Left ventricle myocardium inferior (tissue), 1 donor: ENCODE measurements around the gene COTL1. TPM values are rescaled to one million over a fixed set of nuclear protein-coding genes. Genes with fewer than 3 reads are reported as not detected.

Experiments
- DNase-seq: peaks from one replicate; pipeline ENCODE4 v3.0.0-alpha.2; 2020
- H3K27ac ChIP-seq: fragments of 200-600 bp; replicated peaks from 2 replicates; pipeline ENCODE4 v1.8.0; 2021
- H3K27me3 ChIP-seq: fragments of 200-600 bp; 2 replicates; pipeline ENCODE4 v1.8.0; 2021; ENCODE audit warnings: low read depth
- H3K36me3 ChIP-seq: fragments of 200-600 bp; 2 replicates; pipeline ENCODE4 v1.8.0; 2021
- H3K4me1 ChIP-seq: fragments of 200-600 bp; 2 replicates; pipeline ENCODE4 v1.8.0; 2021
- H3K4me3 ChIP-seq: fragments of 200-600 bp; 2 replicates; pipeline ENCODE4 v1.8.0; 2021; ENCODE audit warnings: mild to moderate bottlenecking, moderate library complexity
- H3K9me3 ChIP-seq: fragments of 200-600 bp; replicated peaks from 2 replicates; pipeline ENCODE4 v1.8.0; 2021
- CTCF ChIP-seq: fragments of 200-600 bp; IDR thresholded peaks from 2 replicates; pipeline ENCODE4 v1.8.0; 2021; ENCODE audit warnings: antibody characterized with exemption, mild to moderate bottlenecking, borderline replicate concordance
- intact Hi-C: fragments of 100-400 bp; cut with micrococcal nuclease; formaldehyde crosslinking; loops from one replicate; pipeline ENCODE4 v1.11.0; 2022
- total RNA-seq: library from RNA; stranded (reverse); fragmentation: NEBNext Ultra II Directional; extraction: Animal tissue kit (Norgen Biotek cat#: 25700); gene quantifications from one replicate; pipeline ENCODE4 v1.2.1, GENCODE V29; 2021
- donor health status: DM: no; HTN: yes; CAD: no; lungs with severe emphysema.

The COTL1 gene
- total RNA-seq, 1 donor from 2014 or later: 13.3 TPM

GRCh38 chr16:84543253-84543652, 74.6 kb downstream of the COTL1 start:
- H3K27ac ChIP-seq: no peak overlapping the region
- H3K9me3 ChIP-seq: no peaks in the 10 kb centered on the region
- no peak for DNase-seq
- peaks cover 26% of the 10 kb centered on the region for H3K27me3 ChIP-seq
- no peaks in the 10 kb centered on the region for H3K4me1 ChIP-seq
- H3K4me3 ChIP-seq: no peak overlapping the region
- intact Hi-C loops: no loop called here
- no peak for TF ChIP-seq CTCF
- H3K36me3 ChIP-seq: no peaks in the 10 kb centered on the region

GRCh38 chr16:84541999-84542817, 75.7 kb downstream of the COTL1 start:
- Histone ChIP-seq H3K36me3 (no peaks in the 10 kb centered on the region), H3K4me3 (no peak overlapping the region), H3K4me1 (no peaks in the 10 kb centered on the region), H3K27me3 (peaks cover 26% of the 10 kb centered on the region), H3K27ac (no peak overlapping the region), H3K9me3 (no peaks in the 10 kb centered on the region)
- DNase-seq: no peak
- no peak for TF ChIP-seq CTCF
- intact Hi-C loops: no loop called here

- Histone ChIP-seq H3K27ac (no peak overlapping the region), H3K4me1 (no peaks in the 10 kb centered on the region), H3K4me3 (no peak overlapping the region), H3K9me3 (no peaks in the 10 kb centered on the region), H3K27me3 (peaks cover 7% of the 10 kb centered on the region), H3K36me3 (no peaks in the 10 kb centered on the region)
- TF ChIP-seq CTCF: no peak
- intact Hi-C loops: no loop called here
- no peak for DNase-seq
These were observed 77.7 kb downstream of the COTL1 start for GRCh38 chr16:84540194-84540593.

- peak overlapping the region; percentile 5 for H3K27ac ChIP-seq
- intact Hi-C loops: no loop called here
- TF ChIP-seq CTCF: no peak
- peaks cover 6% of the 10 kb centered on the region for H3K4me1 ChIP-seq
- no peaks in the 10 kb centered on the region for H3K27me3 ChIP-seq
- DNase-seq: no peak
- H3K36me3 ChIP-seq: no peaks in the 10 kb centered on the region
- H3K9me3 ChIP-seq: no peaks in the 10 kb centered on the region
- no peak overlapping the region for H3K4me3 ChIP-seq
These were observed 79.5 kb downstream of the COTL1 start for GRCh38 chr16:84538222-84538840.

- Histone ChIP-seq H3K27ac (peak overlapping the region; percentile 5), H3K4me1 (peaks cover 14% of the 10 kb centered on the region), H3K36me3 (no peaks in the 10 kb centered on the region), H3K4me3 (no peak overlapping the region), H3K9me3 (no peaks in the 10 kb centered on the region), H3K27me3 (no peaks in the 10 kb centered on the region)
- no peak for DNase-seq
- no peak for TF ChIP-seq CTCF
- intact Hi-C loops: no loop called here
These were observed 80.3 kb downstream of the COTL1 start for GRCh38 chr16:84537491-84538151.
